ENCODE data around the gene SNAPC3. TPM values are rescaled to one million over a fixed set of nuclear protein-coding genes. Genes with fewer than 3 reads are reported as not detected.
"Not testable (repeated sequence)": the region's sequence is repeated elsewhere in the genome, so short reads cannot be mapped to it uniquely, and the experiment has no call there.

SNAPC3 gene
- total RNA-seq, 4 donors from 2014 or later: 18.3 to 31.9 (median 20.3) TPM

GRCh38 chr9:15433661-15434060 is 11.0 kb downstream of the SNAPC3 start:
- ATAC-seq (no peak), DNase-seq (no peak)
- Histone ChIP-seq H3K36me3 (peaks cover 0 to 14% of the 10 kb centered on the region in 2 donors), H3K4me1 (no peaks in the 10 kb centered on the region), H3K4me3 (no peak overlapping the region), H3K27me3 (no peaks in the 10 kb centered on the region), H3K9me3 (no peaks in the 10 kb centered on the region), H3K27ac (no peak overlapping the region)
- TF ChIP-seq POLR2A (IDR thresholded peaks at IDR 0.05) (no peak), CTCF (IDR thresholded peaks at IDR 0.05 in 4 of 5, conservative IDR thresholded peaks at IDR 0.05 in 1 of 5) (no peak)
- intact Hi-C loops (cut with DNase I; ENCODE audit: low total_unique reads): no loop called here
- in situ Hi-C loops (cut with MboI; ENCODE audit: low sequenced_read_pairs in 4 of 4): loop anchor here in 1 of 4 donors (10.0 kb wide), 1 partner anchor 139 kb away; no protein-coding TSS in a partner anchor

- in situ Hi-C loops (cut with MboI; ENCODE audit: low sequenced_read_pairs in 4 of 4) (loop anchor here in 1 of 4 donors (10.0 kb wide), 1 partner anchor 144 kb away; no protein-coding TSS in a partner anchor), intact Hi-C loops (cut with DNase I; ENCODE audit: low total_unique reads) (no loop called here)
- DNase-seq (no peak), ATAC-seq (no peak)
- Histone ChIP-seq H3K4me3 (no peak overlapping the region), H3K27ac (no peak overlapping the region), H3K36me3 (peaks cover 0 to 21% of the 10 kb centered on the region in 2 donors), H3K4me1 (no peaks in the 10 kb centered on the region), H3K27me3 (no peaks in the 10 kb centered on the region), H3K9me3 (no peaks in the 10 kb centered on the region)
- TF ChIP-seq CTCF (IDR thresholded peaks at IDR 0.05 in 4 of 5, conservative IDR thresholded peaks at IDR 0.05 in 1 of 5): no peak
- TF ChIP-seq POLR2A (IDR thresholded peaks at IDR 0.05): no peak
Observed at GRCh38 chr9:15438891-15439290, 16.2 kb downstream of the SNAPC3 start.

- H3K27me3 ChIP-seq; in situ Hi-C loops (cut with MboI; ENCODE audit: low sequenced_read_pairs in 4 of 4); H3K4me3 ChIP-seq; H3K9me3 ChIP-seq; DNase-seq; H3K4me1 ChIP-seq; intact Hi-C loops (cut with DNase I; ENCODE audit: low total_unique reads); H3K27ac ChIP-seq; ATAC-seq: not testable (repeated sequence)
- peaks cover 5 to 38% of the 10 kb centered on the region in 2 donors for H3K36me3 ChIP-seq
Observed at GRCh38 chr9:15441841-15442240, 19.2 kb downstream of the SNAPC3 start.

GRCh38 chr9:15442264-15442663 is 19.6 kb downstream of the SNAPC3 start:
- H3K27me3 ChIP-seq; in situ Hi-C loops (cut with MboI; ENCODE audit: low sequenced_read_pairs in 4 of 4); H3K4me1 ChIP-seq; intact Hi-C loops (cut with DNase I; ENCODE audit: low total_unique reads); H3K4me3 ChIP-seq; DNase-seq; H3K27ac ChIP-seq; H3K9me3 ChIP-seq; ATAC-seq: not testable (repeated sequence)
- H3K36me3 ChIP-seq: peaks cover 5 to 43% of the 10 kb centered on the region in 2 donors

- DNase-seq (no peak), ATAC-seq (no peak)
- peaks cover 5 to 58% of the 10 kb centered on the region in 2 donors for H3K36me3 ChIP-seq
- intact Hi-C loops (cut with DNase I; ENCODE audit: low total_unique reads) (no loop called here), in situ Hi-C loops (cut with MboI; ENCODE audit: low sequenced_read_pairs in 4 of 4) (no loop called here)
- no peak overlapping the region for H3K4me3 ChIP-seq
- no peak for TF ChIP-seq CTCF (IDR thresholded peaks at IDR 0.05 in 4 of 5, conservative IDR thresholded peaks at IDR 0.05 in 1 of 5)
- TF ChIP-seq POLR2A (IDR thresholded peaks at IDR 0.05): no peak
- H3K4me1 ChIP-seq: no peaks in the 10 kb centered on the region
- no peak overlapping the region for H3K27ac ChIP-seq
- H3K27me3 ChIP-seq: no peaks in the 10 kb centered on the region
- H3K9me3 ChIP-seq: no peaks in the 10 kb centered on the region
Observed at GRCh38 chr9:15444141-15444540, 21.5 kb downstream of the SNAPC3 start.

- no peak overlapping the region for H3K4me3 ChIP-seq
- H3K27me3 ChIP-seq: no peaks in the 10 kb centered on the region
- H3K9me3 ChIP-seq: no peaks in the 10 kb centered on the region
- intact Hi-C loops (cut with DNase I; ENCODE audit: low total_unique reads) (no loop called here), in situ Hi-C loops (cut with MboI; ENCODE audit: low sequenced_read_pairs in 4 of 4) (no loop called here)
- ATAC-seq (no peak), DNase-seq (no peak)
- H3K36me3 ChIP-seq: peaks cover 0 to 83% of the 10 kb centered on the region in 2 donors
- H3K4me1 ChIP-seq: no peaks in the 10 kb centered on the region
- H3K27ac ChIP-seq: no peak overlapping the region
- TF ChIP-seq CTCF (IDR thresholded peaks at IDR 0.05 in 4 of 5, conservative IDR thresholded peaks at IDR 0.05 in 1 of 5): no peak
- TF ChIP-seq POLR2A (IDR thresholded peaks at IDR 0.05): no peak
Observed at GRCh38 chr9:15453956-15454355, 31.3 kb downstream of the SNAPC3 start.
